HUES48 (cell line): ENCODE data around the gene ARSA.
A peak's percentile ranks its signal among the peaks of the same experiment; 100 is the strongest.
"Not testable (repeated sequence)": the region's sequence is repeated elsewhere in the genome, so short reads cannot be mapped to it uniquely, and the experiment has no call there.

ENCODE experiments used
- H3K27ac ChIP-seq: one replicate; pipeline ENCODE4 v1.7.0; 2013; ENCODE audit warnings: low read depth, low read length, inconsistent platforms
- H3K27me3 ChIP-seq: 2 replicates; pipeline ENCODE4 v1.6.1; 2013; ENCODE audit warnings: mild to moderate bottlenecking, low read length; ENCODE audit not compliant: control insufficient read depth, insufficient read depth
- H3K36me3 ChIP-seq: 2 replicates; pipeline ENCODE4 v1.6.1; 2013; ENCODE audit warnings: low read length; ENCODE audit not compliant: control insufficient read depth, insufficient read depth
- H3K4me1 ChIP-seq: 2 replicates; pipeline ENCODE4 v1.6.1; 2013; ENCODE audit warnings: mild to moderate bottlenecking, low read length; ENCODE audit not compliant: control insufficient read depth, insufficient read depth
- H3K4me3 ChIP-seq: 2 replicates; pipeline ENCODE4 v1.5.1; 2013; ENCODE audit warnings: mild to moderate bottlenecking, low read depth, low read length
- H3K9ac ChIP-seq: 2 replicates; pipeline ENCODE4 v1.6.1; 2013; ENCODE audit warnings: mild to moderate bottlenecking, low read depth, low read length, moderate library complexity
- H3K9me3 ChIP-seq: 2 replicates; pipeline ENCODE4 v1.6.1; 2013; ENCODE audit warnings: low read length; ENCODE audit not compliant: control insufficient read depth, insufficient read depth

ARSA gene

GRCh38 chr22:50653256-50653655 lies 25.3 kb upstream of the ARSA start:
- no peaks in the 10 kb centered on the region for H3K4me1 ChIP-seq
- H3K9me3 ChIP-seq = peaks cover 20% of the 10 kb centered on the region
- no peak overlapping the region for H3K9ac ChIP-seq
- H3K36me3 ChIP-seq = no peaks in the 10 kb centered on the region
- no peak overlapping the region for H3K4me3 ChIP-seq
- H3K27ac ChIP-seq = no peak overlapping the region
- peaks cover 20% of the 10 kb centered on the region for H3K27me3 ChIP-seq

- not testable (repeated sequence) for H3K27ac ChIP-seq, H3K9ac ChIP-seq, H3K36me3 ChIP-seq, H3K4me3 ChIP-seq
- Histone ChIP-seq H3K4me1 (peaks cover 16% of the 10 kb centered on the region), H3K9me3 (peaks cover 15% of the 10 kb centered on the region), H3K27me3 (peaks cover 29% of the 10 kb centered on the region)
These were observed 15.8 kb upstream of the ARSA start for GRCh38 chr22:50643821-50644101.

GRCh38 chr22:50643021-50643820 lies 15.3 kb upstream of the ARSA start:
- H3K9ac ChIP-seq, H3K27ac ChIP-seq, H3K4me3 ChIP-seq, H3K36me3 ChIP-seq: not testable (repeated sequence)
- Histone ChIP-seq H3K9me3 (peaks cover 15% of the 10 kb centered on the region), H3K4me1 (peaks cover 16% of the 10 kb centered on the region), H3K27me3 (peaks cover 29% of the 10 kb centered on the region)

- H3K4me1 ChIP-seq = peaks cover 16% of the 10 kb centered on the region
- peaks cover 10% of the 10 kb centered on the region for H3K9me3 ChIP-seq
These were observed 14.0 kb upstream of the ARSA start for GRCh38 chr22:50641696-50642607.

GRCh38 chr22:50640857-50641647 lies 13.1 kb upstream of the ARSA start:
- Histone ChIP-seq H3K27ac (peak overlapping the region; percentile 81), H3K4me3 (peak overlapping the region; percentile 10; the same call in 1 of the 2 replicates)

More at GRCh38 chr22:50641696-50642607, 14.0 kb upstream of the ARSA start:
- Histone ChIP-seq H3K27ac (peak overlapping the region; percentile 81), H3K9ac (no peak overlapping the region), H3K27me3 (peaks cover 29% of the 10 kb centered on the region), H3K36me3 (no peaks in the 10 kb centered on the region), H3K4me3 (peak overlapping the region; percentile 14)

DNA sequence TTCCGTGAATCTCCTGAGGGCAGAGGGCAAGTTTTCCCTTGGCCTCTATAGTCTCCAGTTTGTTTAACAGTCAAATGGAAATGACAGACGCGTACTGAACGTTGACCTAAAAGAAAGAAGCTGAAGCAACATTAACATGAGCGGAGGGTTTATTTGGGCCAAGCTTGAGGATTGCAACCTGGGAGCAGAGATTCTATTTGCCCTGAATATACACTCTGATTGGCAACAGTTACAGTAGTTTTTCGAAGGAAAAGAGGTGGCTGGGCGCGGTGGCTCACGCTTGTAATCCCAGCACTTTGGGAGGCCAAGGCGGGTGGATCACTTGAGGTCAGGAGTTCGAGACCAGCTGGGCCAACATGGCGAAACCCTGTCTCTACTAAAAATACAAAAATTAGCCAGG lies 12.3 kb upstream of the ARSA start:
- not testable (repeated sequence) for H3K9ac ChIP-seq, H3K27ac ChIP-seq, H3K9me3 ChIP-seq, H3K4me3 ChIP-seq, H3K36me3 ChIP-seq
- Histone ChIP-seq H3K4me1 (peaks cover 16% of the 10 kb centered on the region), H3K27me3 (peaks cover 24% of the 10 kb centered on the region)

More at GRCh38 chr22:50640857-50641647, 13.1 kb upstream of the ARSA start:
- peaks cover 16% of the 10 kb centered on the region for H3K4me1 ChIP-seq
- peaks cover 5% of the 10 kb centered on the region for H3K9me3 ChIP-seq
- no peaks in the 10 kb centered on the region for H3K36me3 ChIP-seq
- no peak overlapping the region for H3K9ac ChIP-seq
- peaks cover 29% of the 10 kb centered on the region for H3K27me3 ChIP-seq

DNA sequence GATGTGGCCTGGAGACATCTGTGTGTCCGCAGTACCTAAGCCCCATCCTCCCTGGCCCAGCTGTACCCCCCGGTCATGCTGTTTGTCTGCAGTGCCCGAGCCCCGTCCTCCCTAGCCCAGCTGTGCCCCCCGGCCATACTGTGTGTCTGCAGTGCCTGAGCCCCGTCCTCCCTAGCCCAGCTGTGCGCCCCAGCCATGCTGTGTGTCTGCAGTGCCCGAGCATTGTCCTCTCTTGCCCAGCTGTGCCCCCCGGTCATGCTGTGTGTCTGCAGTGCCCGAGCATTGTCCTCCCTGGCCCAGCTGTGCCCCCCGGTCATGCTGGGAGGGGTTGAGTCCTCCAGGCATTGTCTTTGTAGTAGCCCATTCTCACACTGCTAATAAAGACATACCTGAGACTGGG lies 7.6 kb upstream of the ARSA start:
- Histone ChIP-seq H3K9me3 (no peaks in the 10 kb centered on the region), H3K27me3 (no peaks in the 10 kb centered on the region), H3K4me3 (no peak overlapping the region), H3K36me3 (no peaks in the 10 kb centered on the region), H3K27ac (no peak overlapping the region), H3K4me1 (no peaks in the 10 kb centered on the region), H3K9ac (no peak overlapping the region)

- H3K9me3 ChIP-seq = no peaks in the 10 kb centered on the region
- no peak overlapping the region for H3K9ac ChIP-seq
- H3K4me3 ChIP-seq = no peak overlapping the region
- peaks cover 1% of the 10 kb centered on the region; the same call in 1 of the 2 replicates for H3K4me1 ChIP-seq
- H3K36me3 ChIP-seq = no peaks in the 10 kb centered on the region
- peaks cover 3% of the 10 kb centered on the region for H3K27me3 ChIP-seq
- no peak overlapping the region for H3K27ac ChIP-seq
These were observed 5.8 kb upstream of the ARSA start for GRCh38 chr22:50633771-50634170.

- Histone ChIP-seq H3K4me1 (peaks cover 4% of the 10 kb centered on the region; the same call in 1 of the 2 replicates), H3K9me3 (no peaks in the 10 kb centered on the region)
These were observed 5.1 kb upstream of the ARSA start for GRCh38 chr22:50633086-50633485.

DNA sequence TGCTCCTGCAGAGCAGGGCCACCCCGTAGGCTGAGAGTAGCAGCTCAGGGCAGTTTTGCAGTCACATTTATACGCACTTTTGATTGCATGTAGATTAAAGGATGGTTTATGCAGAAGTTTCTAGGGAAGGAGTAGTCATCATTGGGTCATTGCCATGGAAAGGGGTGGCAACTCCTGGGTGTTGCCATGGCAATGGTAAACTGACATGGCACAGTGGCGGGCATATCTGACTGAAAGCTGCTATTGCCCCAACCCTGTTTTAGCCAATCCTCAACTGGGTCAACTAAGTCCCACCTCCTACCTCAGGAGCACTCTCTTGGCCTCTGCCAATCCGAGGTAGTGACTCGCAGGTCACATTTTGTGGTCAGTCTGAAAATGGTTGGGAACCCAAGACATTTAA lies 2.4 kb upstream of the ARSA start:
- Histone ChIP-seq H3K4me3 (no peak overlapping the region), H3K27ac (no peak overlapping the region), H3K27me3 (peaks cover 9% of the 10 kb centered on the region)

More at GRCh38 chr22:50633086-50633485, 5.1 kb upstream of the ARSA start:
- H3K4me3 ChIP-seq = no peak overlapping the region
- H3K27me3 ChIP-seq = peaks cover 9% of the 10 kb centered on the region
- no peaks in the 10 kb centered on the region for H3K36me3 ChIP-seq
- H3K9ac ChIP-seq = no peak overlapping the region
- H3K27ac ChIP-seq = no peak overlapping the region

More for the DNA sequence above, 2.4 kb upstream of the ARSA start:
- Histone ChIP-seq H3K4me1 (peaks cover 8% of the 10 kb centered on the region; the same call in 1 of the 2 replicates), H3K36me3 (no peaks in the 10 kb centered on the region), H3K9me3 (no peaks in the 10 kb centered on the region), H3K9ac (no peak overlapping the region)
